Measurements from ENCODE around the gene NEAT1.
A peak's percentile ranks its signal among the peaks of the same experiment; 100 is the strongest.

NEAT1 gene

DNA sequence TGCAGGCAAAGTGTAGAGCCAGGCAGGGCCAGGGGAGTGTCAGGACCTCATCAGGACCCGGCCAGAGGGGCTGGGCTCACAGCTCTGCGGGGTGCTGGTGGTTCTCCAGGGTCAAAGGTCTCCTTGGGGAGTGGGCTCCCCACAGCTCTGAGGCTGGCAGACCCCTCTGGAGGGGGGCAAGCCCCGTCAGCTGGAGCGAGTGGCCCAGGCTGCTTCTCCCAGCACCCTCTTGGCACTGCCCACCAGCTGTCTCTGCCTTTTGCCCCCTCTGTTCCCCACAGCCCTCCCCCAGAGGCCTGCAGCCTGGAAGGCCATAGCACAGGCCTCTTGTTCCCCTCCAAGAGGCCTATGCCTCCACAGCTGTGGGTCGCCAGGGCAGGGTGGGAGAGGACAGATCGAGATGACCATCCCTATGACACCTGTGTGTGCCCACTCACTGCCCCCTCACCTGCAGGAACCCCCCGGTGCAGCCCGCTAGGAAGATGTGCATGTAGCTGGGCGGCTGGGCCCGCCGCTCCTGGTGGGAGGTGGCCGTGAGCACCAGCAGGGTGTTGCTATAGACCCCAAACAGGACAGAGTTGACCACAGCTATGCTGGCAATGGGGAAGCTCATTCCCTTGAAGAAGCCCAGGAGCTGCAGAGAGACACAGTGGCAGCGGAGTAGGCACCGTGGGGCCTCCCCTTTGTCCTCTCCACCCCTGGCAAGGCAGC is 43.5 kb upstream of the NEAT1 start:
- no peak overlapping the region for H3K4me3 ChIP-seq (ENCODE audit: low read length)
- peak overlapping the region; percentile 80; the same call in 1 of the 2 replicates for H3K4me2 ChIP-seq (ENCODE audit: low read length)
- peaks cover 43% of the 10 kb centered on the region for H3K4me1 ChIP-seq (ENCODE audit: low read length)
- H3K27ac ChIP-seq (ENCODE audit: low read length), result peak overlapping the region; percentile 55; the same call in 1 of the 2 replicates
- peak overlapping the region; percentile 29; the same call in 1 of the 2 replicates for H2AFZ ChIP-seq (ENCODE audit: low read depth, low read length)
- no peaks in the 10 kb centered on the region for H4K20me1 ChIP-seq (ENCODE audit: insufficient read depth, low read length)
- TF ChIP-seq EZH2phosphoT487 (IDR thresholded peaks at IDR 0.05; ENCODE audit: low read depth), result no peak
- TF ChIP-seq, protein P1, sequence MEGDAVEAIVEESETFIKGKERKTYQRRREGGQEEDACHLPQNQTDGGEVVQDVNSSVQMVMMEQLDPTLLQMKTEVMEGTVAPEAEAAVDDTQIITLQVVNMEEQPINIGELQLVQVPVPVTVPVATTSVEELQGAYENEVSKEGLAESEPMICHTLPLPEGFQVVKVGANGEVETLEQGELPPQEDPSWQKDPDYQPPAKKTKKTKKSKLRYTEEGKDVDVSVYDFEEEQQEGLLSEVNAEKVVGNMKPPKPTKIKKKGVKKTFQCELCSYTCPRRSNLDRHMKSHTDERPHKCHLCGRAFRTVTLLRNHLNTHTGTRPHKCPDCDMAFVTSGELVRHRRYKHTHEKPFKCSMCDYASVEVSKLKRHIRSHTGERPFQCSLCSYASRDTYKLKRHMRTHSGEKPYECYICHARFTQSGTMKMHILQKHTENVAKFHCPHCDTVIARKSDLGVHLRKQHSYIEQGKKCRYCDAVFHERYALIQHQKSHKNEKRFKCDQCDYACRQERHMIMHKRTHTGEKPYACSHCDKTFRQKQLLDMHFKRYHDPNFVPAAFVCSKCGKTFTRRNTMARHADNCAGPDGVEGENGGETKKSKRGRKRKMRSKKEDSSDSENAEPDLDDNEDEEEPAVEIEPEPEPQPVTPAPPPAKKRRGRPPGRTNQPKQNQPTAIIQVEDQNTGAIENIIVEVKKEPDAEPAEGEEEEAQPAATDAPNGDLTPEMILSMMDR (IDR thresholded peaks at IDR 0.05; ENCODE audit: low read depth, low read length), result no peak
- H3K9ac ChIP-seq (ENCODE audit: low read length), result peak overlapping the region; percentile 57; the same call in 1 of the 2 replicates
- no peaks in the 10 kb centered on the region for H3K27me3 ChIP-seq (ENCODE audit: low read depth, low read length)
- H3K36me3 ChIP-seq (replicated peaks; ENCODE audit: low read depth, low read length), result no peaks in the 10 kb centered on the region
- H3K79me2 ChIP-seq (ENCODE audit: low read length), result no peaks in the 10 kb centered on the region; the same call in 1 of the 2 replicates
- no peaks in the 10 kb centered on the region for H3K9me3 ChIP-seq (ENCODE audit: insufficient read depth, low read length)

DNA sequence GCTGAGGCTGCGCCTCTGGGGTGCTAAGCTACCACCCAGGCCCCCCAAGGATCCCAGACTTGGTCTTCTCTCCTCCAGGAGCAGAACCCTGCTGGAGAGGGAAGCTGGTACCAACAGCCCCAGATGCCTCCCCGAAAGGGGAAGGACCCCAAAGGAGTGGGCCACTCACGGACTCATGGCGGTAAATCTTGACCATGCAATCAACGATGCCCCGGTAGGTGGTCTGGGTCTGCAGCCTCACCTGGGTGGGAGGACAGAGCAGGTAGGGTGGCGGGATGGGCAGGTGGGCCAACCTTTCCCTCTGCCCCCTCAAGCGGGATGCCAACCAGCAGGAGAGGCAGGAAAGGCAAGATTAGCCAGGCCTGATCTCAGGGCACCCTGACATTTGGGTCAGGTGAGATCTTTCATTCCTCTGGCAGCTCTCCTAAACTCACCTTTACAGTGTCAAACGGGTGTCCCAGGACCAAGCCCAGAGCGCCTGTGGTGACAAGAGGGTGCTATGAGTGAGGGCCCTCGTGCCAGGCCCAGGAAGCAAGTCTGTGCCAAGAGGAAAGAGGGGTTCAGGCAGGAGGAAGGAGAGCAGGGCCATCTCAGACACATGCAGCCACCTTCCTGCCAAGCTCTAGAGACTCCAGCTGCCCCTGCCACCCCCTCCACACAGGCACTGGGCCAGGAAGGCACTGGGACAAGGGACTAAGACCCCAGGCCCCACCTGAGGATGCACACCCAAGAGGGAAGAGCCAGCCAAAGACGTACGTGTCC is 42.7 kb upstream of the NEAT1 start:
- Histone ChIP-seq H4K20me1 (ENCODE audit: insufficient read depth, low read length) (no peaks in the 10 kb centered on the region), H3K36me3 (replicated peaks; ENCODE audit: low read depth, low read length) (no peaks in the 10 kb centered on the region), H3K9ac (ENCODE audit: low read length) (no peak overlapping the region), H3K27me3 (ENCODE audit: low read depth, low read length) (no peaks in the 10 kb centered on the region), H3K27ac (ENCODE audit: low read length) (no peak overlapping the region), H3K79me2 (ENCODE audit: low read length) (no peaks in the 10 kb centered on the region; the same call in 1 of the 2 replicates), H2AFZ (ENCODE audit: low read depth, low read length) (no peak overlapping the region), H3K4me2 (ENCODE audit: low read length) (no peak overlapping the region), H3K9me3 (ENCODE audit: insufficient read depth, low read length) (no peaks in the 10 kb centered on the region), H3K4me1 (ENCODE audit: low read length) (peaks cover 46% of the 10 kb centered on the region), H3K4me3 (ENCODE audit: low read length) (no peak overlapping the region)
- TF ChIP-seq, protein P1 (IDR thresholded peaks at IDR 0.05; ENCODE audit: low read depth, low read length), result no peak

DNA sequence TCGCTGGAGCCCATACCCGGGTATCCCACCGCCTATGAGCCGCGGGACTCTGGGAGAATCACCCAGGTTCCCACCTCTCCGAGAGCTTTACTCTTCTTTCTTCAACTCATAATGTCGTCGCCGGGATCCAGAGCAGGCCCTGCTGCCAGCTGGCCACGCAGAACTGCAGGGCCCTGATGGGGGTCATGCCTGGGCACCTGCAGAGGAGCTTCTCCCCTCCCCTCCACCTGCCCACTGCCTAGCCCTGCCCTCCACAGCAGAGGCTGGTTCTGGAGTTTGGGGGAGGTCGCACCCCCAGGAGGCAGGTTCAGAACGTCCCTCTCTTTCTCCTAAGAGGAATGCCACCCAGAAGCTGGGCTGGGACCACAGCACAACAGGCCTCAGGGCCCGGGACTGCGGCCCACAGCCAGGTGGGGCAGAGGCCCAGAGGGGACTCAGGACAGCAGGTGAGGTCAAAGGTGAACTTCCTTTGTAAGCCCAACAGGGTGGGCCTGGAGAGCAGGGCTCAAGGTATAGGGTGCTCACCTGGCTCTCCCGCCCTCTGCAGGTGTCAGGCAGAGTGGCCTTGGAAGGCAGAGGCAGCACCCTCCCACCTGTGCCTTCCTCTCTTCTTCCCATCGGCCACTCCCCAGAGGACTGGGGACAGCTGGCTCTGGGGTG is 42.0 kb upstream of the NEAT1 start:
- Histone ChIP-seq H3K9ac (ENCODE audit: low read length) (no peak overlapping the region), H4K20me1 (ENCODE audit: insufficient read depth, low read length) (no peaks in the 10 kb centered on the region), H3K4me1 (ENCODE audit: low read length) (peaks cover 46% of the 10 kb centered on the region), H3K36me3 (replicated peaks; ENCODE audit: low read depth, low read length) (no peaks in the 10 kb centered on the region), H2AFZ (ENCODE audit: low read depth, low read length) (no peak overlapping the region), H3K9me3 (ENCODE audit: insufficient read depth, low read length) (no peaks in the 10 kb centered on the region), H3K27ac (ENCODE audit: low read length) (no peak overlapping the region), H3K4me2 (ENCODE audit: low read length) (peak overlapping the region; percentile 96), H3K4me3 (ENCODE audit: low read length) (no peak overlapping the region), H3K79me2 (ENCODE audit: low read length) (no peaks in the 10 kb centered on the region; the same call in 1 of the 2 replicates), H3K27me3 (ENCODE audit: low read depth, low read length) (no peaks in the 10 kb centered on the region)
- no peak for TF ChIP-seq EZH2phosphoT487 (IDR thresholded peaks at IDR 0.05; ENCODE audit: low read depth)
- TF ChIP-seq, protein P1 (IDR thresholded peaks at IDR 0.05; ENCODE audit: low read depth, low read length), result no peak

DNA sequence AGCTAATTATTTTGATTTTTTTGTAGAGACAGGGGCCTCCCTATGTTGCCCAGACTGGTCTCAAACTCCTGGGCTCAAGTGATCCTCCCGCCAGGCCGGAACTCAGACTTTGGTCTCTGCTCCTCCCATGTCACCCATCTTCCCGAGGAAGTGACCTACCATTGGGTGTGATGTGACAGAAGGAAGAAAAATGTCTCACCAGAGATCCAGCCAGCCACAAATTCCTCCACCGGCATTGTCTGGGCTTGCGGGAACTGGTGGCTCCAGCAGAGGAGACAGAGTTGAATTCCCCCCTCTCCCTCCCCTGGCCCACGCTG is 40.9 kb upstream of the NEAT1 start:
- H3K4me1 ChIP-seq (ENCODE audit: low read length), result peaks cover 50% of the 10 kb centered on the region
- peak overlapping the region; percentile 75 for H3K9ac ChIP-seq (ENCODE audit: low read length)
- H2AFZ ChIP-seq (ENCODE audit: low read depth, low read length), result peak overlapping the region; percentile 69
- peak overlapping the region; percentile 82 for H3K27ac ChIP-seq (ENCODE audit: low read length)
- H3K27me3 ChIP-seq (ENCODE audit: low read depth, low read length), result no peaks in the 10 kb centered on the region
- no peaks in the 10 kb centered on the region for H3K9me3 ChIP-seq (ENCODE audit: insufficient read depth, low read length)
- H4K20me1 ChIP-seq (ENCODE audit: insufficient read depth, low read length), result no peaks in the 10 kb centered on the region
- peak overlapping the region; percentile 76 for H3K4me3 ChIP-seq (ENCODE audit: low read length)
- H3K4me2 ChIP-seq (ENCODE audit: low read length), result peak overlapping the region; percentile 96
- no peak for TF ChIP-seq EZH2phosphoT487 (IDR thresholded peaks at IDR 0.05; ENCODE audit: low read depth)
- TF ChIP-seq, protein P1 (IDR thresholded peaks at IDR 0.05; ENCODE audit: low read depth, low read length), result no peak
- no peaks in the 10 kb centered on the region for H3K36me3 ChIP-seq (replicated peaks; ENCODE audit: low read depth, low read length)
- peaks cover under 1% of the 10 kb centered on the region; the same call in 1 of the 2 replicates for H3K79me2 ChIP-seq (ENCODE audit: low read length)
